ENCODE measurements around the gene ANKRD44. TPM values are rescaled to one million over a fixed set of nuclear protein-coding genes. Genes with fewer than 3 reads are reported as not detected.

The ANKRD44 gene
- polyA plus RNA-seq, 2 of the 4 experiments (the other 2 are of a cell fraction), result 0.97 to 5.9 TPM

GRCh38 chr2:197328461-197328860, 17.9 kb upstream of the ANKRD44 start (continued):
- TF ChIP-seq PBX3 (IDR thresholded peaks at IDR 0.05), result no peak
- no peak for TF ChIP-seq HOXB13 (CRISPR knock-in tag; IDR thresholded peaks at IDR 0.05; ENCODE audit: low read depth)
- no peak for TF ChIP-seq CEBPB (IDR thresholded peaks at IDR 0.05)

- Histone ChIP-seq H3K9me3 (no peaks in the 10 kb centered on the region), H3K4me3 (no peak overlapping the region), H3K27ac (no peak overlapping the region), H3K4me1 (no peaks in the 10 kb centered on the region), H3K4me2 (no peak overlapping the region)
- FAIRE-seq, result no peak
- TF ChIP-seq MAZ (IDR thresholded peaks at IDR 0.05; ENCODE audit: borderline replicate concordance, low read depth, low read length) (no peak), HEYL (CRISPR knock-in tag; IDR thresholded peaks at IDR 0.05) (no peak), CBX8 (IDR thresholded peaks at IDR 0.05) (no peak), JUNB (IDR thresholded peaks at IDR 0.05) (no peak), SREBF2 (IDR thresholded peaks at IDR 0.05) (no peak), PHF8 (IDR thresholded peaks at IDR 0.05; ENCODE audit: borderline replicate concordance, low read depth) (no peak)
- WGBS (ENCODE audit: missing lambda C conversion rate), result 29% methylated on average over 1 of the region's 1 CpG
- CTCF ChIA-PET, result interaction anchor here (0.7 kb wide), 1 partner anchor 214 kb away, joined by 3 read pairs; no protein-coding TSS in a partner anchor
- POLR2A ChIA-PET, result no interaction called here
- no peak for ATAC-seq
- DNase-seq (ENCODE audit: low read depth in 1 of 2, low spot score in 1 of 2), result no peak
Measured at GRCh38 chr2:197327472-197328098, 17.0 kb upstream of the ANKRD44 start.

GRCh38 chr2:197327073-197327471, 16.5 kb upstream of the ANKRD44 start:
- ChIA-PET CTCF (interaction anchor here (1.3 kb wide), 1 partner anchor 9 kb away, joined by 4 read pairs; no protein-coding TSS in a partner anchor), POLR2A (no interaction called here)
- ATAC-seq, result no peak
- H3K4me1 ChIP-seq, result no peaks in the 10 kb centered on the region
- WGBS (ENCODE audit: missing lambda C conversion rate), result 75% methylated on average over 3 of the region's 3 CpGs
- no peak overlapping the region for H3K4me3 ChIP-seq
- TF ChIP-seq RFX5 (IDR thresholded peaks at IDR 0.05) (no peak), SMC3 (IDR thresholded peaks at IDR 0.05) (no peak), NPAS2 (CRISPR knock-in tag; IDR thresholded peaks at IDR 0.05; ENCODE audit: borderline replicate concordance) (no peak), MYC (IDR thresholded peaks at IDR 0.05; ENCODE audit: borderline replicate concordance, low read length) (no peak), HOXA7 (CRISPR knock-in tag; IDR thresholded peaks at IDR 0.05) (no peak), EP300 (IDR thresholded peaks at IDR 0.05) (no peak), ZNF302 (CRISPR knock-in tag; IDR thresholded peaks at IDR 0.05) (no peak)
- no peak overlapping the region for H3K4me2 ChIP-seq
- no peak for FAIRE-seq
- no peak overlapping the region for H3K27ac ChIP-seq
- DNase-seq (ENCODE audit: low read depth in 1 of 2, low spot score in 1 of 2), result no peak
- no peaks in the 10 kb centered on the region for H3K9me3 ChIP-seq

GRCh38 chr2:197324801-197325200, 14.2 kb upstream of the ANKRD44 start:
- CTCF ChIA-PET, result interaction anchor here (1.1 to 1.2 kb wide), 2 partner anchors 212 to 232 kb away, joined by 3 to 4 read pairs; no protein-coding TSS in a partner anchor
- H3K4me1 ChIP-seq, result no peaks in the 10 kb centered on the region
- DNase-seq (ENCODE audit: low read depth in 1 of 2, low spot score in 1 of 2), result no peak
- H3K9me3 ChIP-seq, result no peaks in the 10 kb centered on the region
- no peak overlapping the region for H3K4me3 ChIP-seq
- FAIRE-seq, result no peak
- ATAC-seq, result no peak
- POLR2A ChIA-PET, result no interaction called here
- no peak overlapping the region for H3K27ac ChIP-seq
- no peak overlapping the region for H3K4me2 ChIP-seq
- TF ChIP-seq TP53 (CRISPR knock-in tag; IDR thresholded peaks at IDR 0.05) (no peak), MAFK (IDR thresholded peaks at IDR 0.05; ENCODE audit: partially characterized antibody) (no peak), E2F6 (IDR thresholded peaks at IDR 0.05; ENCODE audit: borderline replicate concordance, low read depth) (no peak), MYC (IDR thresholded peaks at IDR 0.05; ENCODE audit: borderline replicate concordance, low read length) (no peak), CEBPB (IDR thresholded peaks at IDR 0.05) (no peak), RARB (CRISPR knock-in tag; IDR thresholded peaks at IDR 0.05) (no peak), FOSB (CRISPR knock-in tag; IDR thresholded peaks at IDR 0.05) (no peak), RAD21 (conservative IDR thresholded peaks at IDR 0.05 in 1 of 2, IDR thresholded peaks at IDR 0.05 in 1 of 2) (no peak), BHLHE40 (IDR thresholded peaks at IDR 0.05; ENCODE audit: low read depth, low read length) (no peak), HEYL (CRISPR knock-in tag; IDR thresholded peaks at IDR 0.05) (no peak), ZC3H11A (IDR thresholded peaks at IDR 0.05) (no peak), PHF8 (IDR thresholded peaks at IDR 0.05; ENCODE audit: borderline replicate concordance, low read depth) (no peak), RFX5 (IDR thresholded peaks at IDR 0.05) (no peak), CHD4 (IDR thresholded peaks at IDR 0.05; ENCODE audit: borderline replicate concordance) (no peak), RNF2 (IDR thresholded peaks at IDR 0.05; ENCODE audit: borderline replicate concordance, low read depth) (no peak), TFCP2L1 (CRISPR knock-in tag; IDR thresholded peaks at IDR 0.05) (no peak), KDM1A (IDR thresholded peaks at IDR 0.05; ENCODE audit: low read depth) (no peak)

All from A549 (cell line).